Effector memory CD4-positive, alpha-beta T cell (primary cell): ENCODE results near the gene AXIN2.

Experiments
- DNase-seq, 3 donors: peaks; one replicate each; pipeline ENCODE4 v3.0.0-alpha.2; 2020
- H3K27ac ChIP-seq: 2 replicates; pipeline ENCODE4 v1.7.0; 2013; ENCODE audit warnings: mild to moderate bottlenecking, low read length, moderate library complexity; ENCODE audit not compliant: insufficient read depth, poor library complexity, severe bottlenecking
- H3K27me3 ChIP-seq: replicated peaks from 2 replicates; pipeline ENCODE4 v1.7.0; 2013; ENCODE audit warnings: mild to moderate bottlenecking, low read length; ENCODE audit not compliant: insufficient read depth, control insufficient read depth, poor library complexity, severe bottlenecking
- H3K36me3 ChIP-seq: 2 replicates; pipeline ENCODE4 v1.7.0; 2013; ENCODE audit warnings: mild to moderate bottlenecking, low read length, moderate library complexity; ENCODE audit not compliant: control insufficient read depth, insufficient read depth
- H3K4me1 ChIP-seq: 2 replicates; pipeline ENCODE4 v1.7.0; 2013; ENCODE audit warnings: low read length, mild to moderate bottlenecking; ENCODE audit not compliant: control insufficient read depth, insufficient read depth, poor library complexity, severe bottlenecking
- H3K4me3 ChIP-seq: 2 replicates; pipeline ENCODE4 v1.7.0; 2013; ENCODE audit warnings: low read length, low read depth, mild to moderate bottlenecking; ENCODE audit not compliant: insufficient read depth, poor library complexity, severe bottlenecking
- H3K9me3 ChIP-seq: 2 replicates; pipeline ENCODE4 v1.7.0; 2013; ENCODE audit warnings: mild to moderate bottlenecking, low read length, moderate library complexity; ENCODE audit not compliant: control insufficient read depth

Gene AXIN2

DNA sequence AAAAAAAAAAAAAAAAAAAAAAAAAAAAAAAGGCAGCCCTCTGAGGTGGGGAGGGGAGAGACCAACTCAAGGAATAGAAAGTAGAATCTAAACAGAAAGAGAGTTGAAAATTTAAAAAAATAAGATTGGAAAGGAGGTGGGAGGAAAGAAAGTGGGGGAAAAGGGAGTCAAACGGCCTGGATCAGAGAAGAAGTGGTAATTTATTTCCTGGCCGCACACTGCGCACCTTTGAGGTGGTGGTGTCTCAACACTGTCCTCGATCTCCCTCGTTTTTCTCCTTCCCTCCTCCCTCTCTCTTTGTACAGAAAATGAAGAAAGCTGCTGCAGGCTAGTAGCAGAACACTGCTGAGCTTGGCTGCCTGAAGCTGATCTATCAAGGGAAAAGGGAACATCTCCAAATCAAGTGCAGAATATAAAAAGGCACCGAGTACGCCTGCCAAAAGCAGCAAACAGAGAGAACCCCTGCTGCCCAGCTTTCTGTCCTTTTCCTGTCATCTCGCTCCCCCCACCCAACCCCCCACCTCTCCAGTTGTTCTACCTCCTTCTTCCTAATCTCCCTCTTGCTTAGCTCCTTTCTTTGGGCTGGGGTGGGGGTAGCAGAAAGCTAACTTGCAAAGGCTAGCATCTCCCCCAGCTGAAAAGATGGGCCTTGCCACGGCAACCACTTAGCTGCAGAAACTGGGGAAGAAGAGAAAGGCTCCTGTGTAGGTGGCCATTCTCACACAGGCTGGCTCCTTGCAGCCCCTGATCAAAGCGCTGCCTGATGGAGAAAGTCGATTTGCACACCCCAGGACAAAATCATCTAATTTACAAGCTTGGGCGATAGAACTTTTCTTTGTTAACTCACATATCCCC, 22.5 kb downstream of the AXIN2 start:
- Histone ChIP-seq H3K4me3 (no peak overlapping the region), H3K27ac (no peak overlapping the region), H3K4me1 (no peaks in the 10 kb centered on the region), H3K9me3 (no peaks in the 10 kb centered on the region), H3K36me3 (peaks cover 70% of the 10 kb centered on the region), H3K27me3 (no peaks in the 10 kb centered on the region)
- no peak for DNase-seq

DNA sequence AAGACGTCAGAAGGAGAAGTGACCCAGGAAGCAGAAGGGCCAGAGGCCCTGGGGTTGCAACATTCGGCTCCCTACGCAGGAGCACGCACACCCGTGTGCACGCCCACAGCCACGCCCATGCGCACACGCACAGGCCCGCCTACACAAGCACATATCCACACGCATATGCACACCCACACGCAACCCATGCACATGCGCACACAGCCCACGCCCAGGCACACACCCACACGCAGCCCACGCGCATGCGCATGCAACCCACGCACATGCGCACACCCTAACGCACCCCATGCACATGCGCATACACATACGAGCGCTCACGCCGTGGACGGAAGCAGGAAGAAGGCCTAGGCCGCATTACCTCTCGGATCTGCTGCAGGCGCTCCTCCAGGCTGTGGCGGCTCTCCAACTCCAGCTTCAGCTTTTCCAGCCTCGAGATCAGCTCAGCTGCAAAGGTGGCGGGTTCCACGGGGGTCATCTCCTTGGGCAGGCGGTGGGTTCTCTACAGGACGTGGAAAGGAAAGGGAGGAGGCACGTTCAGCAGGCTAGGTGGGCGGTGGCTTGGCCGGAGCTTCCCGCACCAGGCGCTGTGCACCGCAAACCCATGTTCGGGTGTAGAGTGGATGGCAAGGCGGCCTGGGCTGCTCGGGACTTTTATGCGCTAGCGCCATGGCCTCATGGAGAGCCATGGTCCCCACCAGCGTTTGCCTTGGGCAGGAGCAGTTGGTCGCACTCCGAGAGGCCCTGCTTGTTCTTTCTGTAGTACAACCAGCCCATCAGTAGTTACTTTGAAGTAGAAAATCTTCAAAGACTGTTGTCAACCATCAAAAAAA, 23.4 kb downstream of the AXIN2 start:
- DNase-seq = peak; percentile 27 to 47 (median 43)
- no peaks in the 10 kb centered on the region for H3K27me3 ChIP-seq
- H3K9me3 ChIP-seq = no peaks in the 10 kb centered on the region
- no peak overlapping the region for H3K4me3 ChIP-seq
- H3K4me1 ChIP-seq = no peaks in the 10 kb centered on the region
- peak overlapping the region; percentile 27 for H3K27ac ChIP-seq
- H3K36me3 ChIP-seq = peaks cover 73% of the 10 kb centered on the region

DNA sequence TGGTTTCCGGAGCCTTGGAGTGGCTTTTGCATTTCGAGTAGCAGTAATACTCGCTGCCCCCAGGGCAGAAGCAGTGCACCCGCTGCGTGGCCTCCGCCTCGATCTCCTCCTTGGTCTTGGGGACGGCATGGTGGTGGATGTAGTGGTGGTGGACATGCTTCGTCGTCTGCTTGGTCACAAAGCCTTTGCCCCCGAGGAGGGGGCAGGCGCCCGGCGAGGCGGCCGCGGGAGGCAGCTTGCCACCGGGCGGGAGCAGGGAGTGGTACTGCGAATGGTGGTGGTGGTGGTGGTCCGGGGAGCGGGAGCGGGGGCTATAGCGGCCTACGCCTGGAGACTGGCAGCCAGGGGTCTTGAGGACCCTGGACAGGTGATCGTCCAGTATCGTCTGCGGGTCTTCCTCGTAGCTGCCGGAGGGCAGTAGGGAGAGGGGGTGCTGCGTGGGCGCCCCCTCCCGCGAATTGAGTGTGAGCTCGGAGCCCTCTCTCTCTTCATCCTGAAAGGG, 24.1 kb downstream of the AXIN2 start:
- H3K36me3 ChIP-seq = peaks cover 80% of the 10 kb centered on the region
- no peaks in the 10 kb centered on the region for H3K4me1 ChIP-seq
- no peak overlapping the region for H3K4me3 ChIP-seq
- H3K9me3 ChIP-seq = no peaks in the 10 kb centered on the region
- H3K27me3 ChIP-seq = no peaks in the 10 kb centered on the region
- no peak overlapping the region for H3K27ac ChIP-seq
- no peak for DNase-seq

DNA sequence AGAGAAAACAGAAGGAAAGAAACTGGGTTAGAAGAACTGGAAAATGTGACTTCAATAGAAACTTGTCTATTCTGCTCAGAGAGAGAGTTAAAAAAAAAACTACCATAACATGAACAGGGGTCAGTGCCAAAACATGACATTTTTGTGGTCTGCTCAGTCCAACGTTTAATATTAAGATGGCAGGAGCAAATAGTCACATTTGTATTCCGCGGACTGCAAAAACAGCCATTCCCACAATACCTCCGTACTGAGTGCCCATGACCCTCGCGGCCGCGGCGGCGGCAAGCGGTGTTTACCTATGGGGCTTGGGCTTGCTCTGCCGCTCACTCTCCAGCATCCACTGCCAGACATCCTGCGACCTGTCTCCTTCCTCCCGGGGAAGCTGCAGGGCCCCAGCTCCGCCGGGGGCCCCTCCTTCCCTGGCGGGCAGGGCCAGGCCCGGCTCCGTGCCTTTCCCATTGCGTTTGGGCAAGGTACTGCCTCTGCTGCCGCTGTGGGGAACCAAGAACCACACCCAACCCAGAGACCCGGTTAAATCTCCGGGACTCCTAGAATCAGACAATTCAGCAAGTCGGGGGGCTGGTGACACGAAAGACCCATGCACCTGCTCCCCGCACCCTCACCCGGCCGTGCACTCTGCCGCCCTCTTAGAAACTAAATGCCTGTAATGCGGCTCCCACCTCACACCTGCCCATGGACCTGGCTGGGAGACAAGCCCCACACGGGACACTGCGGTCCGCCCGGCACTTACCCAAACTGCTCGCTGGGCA, 24.7 kb downstream of the AXIN2 start:
- Histone ChIP-seq H3K4me3 (no peak overlapping the region), H3K27ac (no peak overlapping the region), H3K4me1 (no peaks in the 10 kb centered on the region), H3K9me3 (no peaks in the 10 kb centered on the region), H3K36me3 (peaks cover 81% of the 10 kb centered on the region), H3K27me3 (no peaks in the 10 kb centered on the region)
- DNase-seq = no peak

DNA sequence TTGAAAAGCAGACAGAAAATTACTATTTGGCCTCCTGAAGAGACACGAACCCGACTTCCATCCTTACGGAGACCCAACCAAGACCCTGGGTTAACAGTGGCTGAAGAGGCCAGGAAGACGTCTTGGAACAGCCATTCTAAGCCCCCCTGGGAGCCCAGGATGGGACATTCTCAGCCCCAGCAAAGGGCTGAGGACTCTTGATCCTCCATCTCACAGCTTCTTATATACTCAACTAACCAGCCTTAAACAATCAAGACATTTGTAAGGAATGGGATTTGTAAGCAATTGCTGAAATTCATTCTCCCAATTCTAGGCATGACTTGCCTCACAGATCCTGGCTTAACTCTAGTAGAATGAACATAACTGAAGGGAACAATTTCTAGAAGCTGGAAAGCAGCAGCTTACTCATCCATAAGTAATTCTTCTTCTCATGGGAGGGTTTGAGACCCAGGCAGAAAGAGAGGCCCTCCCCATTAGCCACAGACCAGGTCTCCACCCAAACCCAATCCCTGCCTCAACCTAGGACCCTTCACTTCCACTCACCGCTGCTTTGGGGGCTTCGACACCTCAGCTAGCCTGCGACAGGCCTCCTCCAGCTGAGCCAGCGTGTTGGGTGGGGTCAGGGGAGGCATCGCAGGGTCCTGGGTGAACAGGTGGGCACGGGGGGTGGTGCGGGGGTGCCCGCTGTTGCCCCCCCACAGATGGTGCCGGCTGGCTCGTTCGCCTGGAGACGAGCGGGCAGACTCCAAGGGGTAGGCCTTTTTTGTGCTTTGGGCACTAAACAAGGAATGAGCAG, 25.5 kb downstream of the AXIN2 start:
- H3K4me1 ChIP-seq = no peaks in the 10 kb centered on the region
- H3K36me3 ChIP-seq = peaks cover 86% of the 10 kb centered on the region
- H3K9me3 ChIP-seq = no peaks in the 10 kb centered on the region
- H3K27ac ChIP-seq = no peak overlapping the region
- no peak for DNase-seq
- H3K27me3 ChIP-seq = no peaks in the 10 kb centered on the region
- H3K4me3 ChIP-seq = no peak overlapping the region

DNA sequence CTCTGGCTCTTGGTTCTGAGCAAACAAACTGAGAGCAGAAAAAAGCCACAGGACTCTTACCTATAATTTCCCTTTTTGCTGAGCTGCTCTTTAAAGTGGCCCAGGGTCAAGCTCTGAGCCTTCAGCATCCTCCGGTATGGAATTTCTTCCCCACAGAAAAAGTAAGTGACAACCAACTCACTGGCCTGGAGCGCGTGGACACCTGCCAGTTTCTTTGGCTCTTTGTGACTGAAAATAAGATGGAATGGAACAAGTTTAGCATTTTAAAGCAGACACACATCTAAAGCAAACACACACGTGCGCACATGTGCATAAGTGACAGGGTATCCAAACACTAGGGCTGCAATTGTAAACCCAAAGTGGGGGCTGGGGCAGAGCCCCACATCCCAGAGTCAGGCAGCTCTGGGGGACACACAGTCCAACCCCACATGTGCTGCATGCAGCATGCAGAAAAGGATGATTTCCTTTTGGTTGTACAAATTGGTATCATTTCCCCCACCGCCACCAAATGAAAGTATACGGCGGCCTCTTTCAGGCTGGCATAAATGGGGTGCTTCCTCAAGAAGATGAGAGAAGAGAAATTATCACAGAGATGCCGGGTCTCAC, 27.5 kb downstream of the AXIN2 start:
- Histone ChIP-seq H3K27me3 (no peaks in the 10 kb centered on the region), H3K27ac (no peak overlapping the region), H3K4me1 (no peaks in the 10 kb centered on the region), H3K36me3 (peaks cover 80% of the 10 kb centered on the region), H3K4me3 (no peak overlapping the region), H3K9me3 (no peaks in the 10 kb centered on the region)
- no peak for DNase-seq

DNA sequence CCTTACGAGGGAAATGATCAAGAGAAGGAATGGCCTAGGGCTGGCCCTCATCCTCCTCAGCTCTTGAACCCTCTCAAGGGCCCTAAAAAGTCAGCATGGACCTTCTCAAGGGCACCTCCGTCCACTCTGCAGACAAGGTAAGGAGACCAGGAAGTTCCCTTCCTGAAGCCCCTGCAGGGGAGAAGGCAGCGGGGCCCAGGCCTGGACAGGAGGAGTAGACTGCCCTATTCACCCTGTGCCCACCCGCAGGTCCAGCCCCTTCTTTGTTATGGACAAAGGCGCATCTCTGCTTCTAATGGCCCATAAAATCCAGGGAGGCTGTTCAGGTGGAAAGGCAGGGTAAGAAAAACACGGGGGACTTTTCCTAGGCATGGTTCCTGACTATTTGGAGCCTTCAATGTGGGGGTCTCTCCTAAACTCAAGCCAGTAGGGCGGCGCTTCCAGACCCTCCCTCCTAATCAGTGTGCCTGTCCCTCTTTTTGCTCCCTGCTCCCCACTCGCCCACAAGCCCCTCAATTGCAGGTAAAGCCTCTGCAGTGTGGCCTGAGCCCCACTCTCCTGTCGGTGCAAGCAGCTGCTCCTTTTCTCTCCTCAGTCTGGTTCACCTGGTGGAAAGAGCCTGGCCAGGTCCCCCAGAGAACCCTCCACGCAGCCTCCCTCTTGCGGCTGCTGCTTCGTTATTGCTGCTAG, 28.2 kb downstream of the AXIN2 start:
- Histone ChIP-seq H3K27me3 (no peaks in the 10 kb centered on the region), H3K9me3 (no peaks in the 10 kb centered on the region), H3K36me3 (peaks cover 79% of the 10 kb centered on the region), H3K27ac (no peak overlapping the region), H3K4me3 (no peak overlapping the region), H3K4me1 (no peaks in the 10 kb centered on the region)
- DNase-seq = no peak

DNA sequence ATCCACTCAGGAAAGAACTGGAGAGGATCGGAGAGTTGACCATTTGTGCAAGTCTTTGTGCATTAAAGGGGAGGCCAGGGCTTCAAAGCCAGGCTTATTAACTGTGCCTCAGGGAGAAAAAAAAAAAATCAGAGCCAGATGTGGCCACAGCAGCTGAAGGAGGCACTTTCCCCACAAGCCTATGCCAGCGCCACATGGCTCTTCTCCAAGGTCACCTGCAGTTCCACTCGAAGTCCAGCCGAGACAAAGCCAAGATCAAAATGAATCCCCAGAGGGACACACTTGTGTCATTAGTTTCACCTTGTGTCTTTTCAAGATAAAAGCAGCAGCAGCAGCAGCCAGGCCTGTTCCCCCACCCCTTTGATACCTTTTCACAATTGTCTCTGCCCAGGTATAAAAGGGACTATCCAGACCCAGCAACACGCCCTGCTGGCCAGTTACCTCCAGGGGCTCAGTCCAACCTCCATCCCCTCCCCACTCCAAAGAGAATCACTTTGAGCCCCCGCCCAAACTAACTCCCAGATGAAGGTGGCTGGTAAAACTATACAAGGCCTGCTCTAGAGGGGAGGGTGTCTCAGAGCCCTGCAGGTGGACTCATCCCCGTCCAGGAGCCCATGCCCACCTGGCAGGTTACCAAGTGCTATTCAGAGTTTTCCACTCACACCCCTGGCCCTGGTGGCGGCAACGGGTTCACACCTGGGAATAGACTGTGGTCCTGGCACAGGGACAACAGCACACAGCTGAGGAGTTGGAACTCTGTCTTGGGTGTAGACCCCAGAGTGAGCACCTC, 29.2 kb downstream of the AXIN2 start:
- H3K4me1 ChIP-seq = no peaks in the 10 kb centered on the region

More for the DNA sequence above, 29.2 kb downstream of the AXIN2 start:
- no peak overlapping the region for H3K27ac ChIP-seq
- no peak overlapping the region for H3K4me3 ChIP-seq
- no peaks in the 10 kb centered on the region for H3K27me3 ChIP-seq
- DNase-seq = no peak
- no peaks in the 10 kb centered on the region for H3K9me3 ChIP-seq
- H3K36me3 ChIP-seq = peaks cover 70% of the 10 kb centered on the region
